Measurements from ENCODE around the gene MTX1.
"Not testable (repeated sequence)": the region's sequence is repeated elsewhere in the genome, so short reads cannot be mapped to it uniquely, and the experiment has no call there.

Gene MTX1, protein sequence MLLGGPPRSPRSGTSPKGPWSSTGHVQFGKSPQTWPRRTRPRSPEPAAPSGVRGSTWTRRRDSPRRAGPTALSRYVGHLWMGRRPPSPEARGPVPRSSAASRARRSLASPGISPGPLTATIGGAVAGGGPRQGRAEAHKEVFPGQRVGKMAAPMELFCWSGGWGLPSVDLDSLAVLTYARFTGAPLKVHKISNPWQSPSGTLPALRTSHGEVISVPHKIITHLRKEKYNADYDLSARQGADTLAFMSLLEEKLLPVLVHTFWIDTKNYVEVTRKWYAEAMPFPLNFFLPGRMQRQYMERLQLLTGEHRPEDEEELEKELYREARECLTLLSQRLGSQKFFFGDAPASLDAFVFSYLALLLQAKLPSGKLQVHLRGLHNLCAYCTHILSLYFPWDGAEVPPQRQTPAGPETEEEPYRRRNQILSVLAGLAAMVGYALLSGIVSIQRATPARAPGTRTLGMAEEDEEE

DNA sequence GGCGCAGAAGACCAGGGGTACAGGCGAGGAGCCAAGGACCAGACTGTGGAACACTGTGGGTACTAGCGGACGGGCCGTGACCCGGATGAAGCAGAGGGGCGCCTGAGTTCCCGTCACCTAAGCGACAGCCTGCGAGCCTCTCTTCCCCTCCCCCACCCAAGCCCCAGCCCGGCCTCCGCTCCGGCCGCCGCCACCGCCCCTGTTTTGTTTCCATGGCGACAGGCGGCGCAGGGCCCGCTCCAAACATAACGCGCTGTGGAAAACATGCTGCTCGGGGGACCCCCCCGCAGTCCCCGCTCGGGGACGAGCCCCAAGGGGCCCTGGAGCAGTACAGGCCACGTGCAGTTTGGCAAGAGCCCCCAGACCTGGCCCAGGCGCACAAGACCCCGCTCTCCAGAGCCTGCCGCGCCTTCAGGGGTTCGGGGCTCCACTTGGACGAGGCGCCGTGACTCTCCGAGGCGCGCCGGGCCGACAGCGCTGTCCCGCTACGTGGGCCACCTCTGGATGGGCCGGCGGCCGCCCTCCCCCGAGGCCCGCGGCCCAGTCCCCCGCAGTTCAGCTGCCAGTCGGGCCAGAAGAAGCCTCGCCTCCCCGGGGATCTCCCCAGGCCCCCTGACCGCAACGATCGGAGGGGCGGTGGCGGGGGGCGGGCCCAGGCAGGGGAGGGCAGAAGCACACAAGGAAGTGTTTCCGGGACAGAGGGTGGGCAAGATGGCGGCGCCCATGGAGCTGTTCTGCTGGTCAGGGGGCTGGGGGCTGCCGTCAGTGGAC lies at the start of gene MTX1:
Gene MTX1 (plus strand): TSS at position 155 of the 771 bp plus-strand sequence. CDS start 110 bp downstream, at position 265.
- in situ Hi-C loops (cut with MboI; ENCODE audit: low pct_unique_long_range_greater_than_20kb, low sequenced_read_pairs): no loop called here
- peak; percentile 74 for DNase-seq

- DNase-seq: no peak
- in situ Hi-C loops (cut with MboI; ENCODE audit: low pct_unique_long_range_greater_than_20kb, low sequenced_read_pairs): no loop called here
Observed at GRCh38 chr1:155158991-155159390, 49.5 kb upstream of the MTX1 start.

DNA sequence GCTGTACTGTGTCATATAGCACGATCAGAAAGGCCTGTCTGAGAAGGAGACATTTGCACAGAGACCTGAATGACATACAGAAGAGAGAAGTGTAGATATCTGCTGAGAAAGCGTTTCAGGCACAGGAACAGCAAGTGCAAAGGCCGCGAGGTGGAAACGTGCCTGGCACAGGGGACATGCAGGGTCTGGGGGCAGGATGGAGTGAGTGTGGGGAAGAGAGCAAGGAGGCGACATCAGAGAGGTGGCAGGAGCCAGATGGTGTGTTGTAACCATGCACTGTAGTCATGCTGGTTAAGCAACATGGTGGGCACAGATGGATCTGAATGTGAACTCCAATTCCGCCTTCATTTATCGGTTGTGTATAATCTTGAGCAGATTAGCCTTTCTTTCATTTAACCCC lies 48.4 kb upstream of the MTX1 start:
- in situ Hi-C loops (cut with MboI; ENCODE audit: low pct_unique_long_range_greater_than_20kb, low sequenced_read_pairs): loop anchor here (10.0 kb wide), 1 partner anchor 75 kb away; no protein-coding TSS in a partner anchor
- no peak for DNase-seq

- in situ Hi-C loops (cut with MboI; ENCODE audit: low pct_unique_long_range_greater_than_20kb, low sequenced_read_pairs): loop anchor here (10.0 kb wide), 1 partner anchor 78 kb away; no protein-coding TSS in a partner anchor
Observed at GRCh38 chr1:155162631-155163030, 45.9 kb upstream of the MTX1 start.

DNA sequence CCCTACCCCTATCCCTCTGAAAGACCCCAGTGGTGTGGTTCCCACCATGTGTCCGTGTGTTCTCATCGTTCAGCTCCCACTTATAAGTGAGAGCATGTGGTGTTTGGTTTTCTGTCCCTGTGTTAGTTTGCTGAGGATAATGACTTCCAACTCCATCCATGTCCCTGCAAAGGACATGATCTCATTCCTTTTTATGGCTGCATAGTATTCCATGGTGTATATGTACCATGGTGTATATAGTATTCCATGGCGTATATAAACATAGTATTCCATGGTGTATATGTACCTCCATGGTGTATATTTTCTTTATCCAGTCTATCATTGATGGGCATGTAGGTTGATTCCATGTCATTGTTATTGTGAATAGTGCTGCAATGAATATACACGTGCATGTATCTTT lies 44.7 kb upstream of the MTX1 start:
- DNase-seq: not testable (repeated sequence)
- in situ Hi-C loops (cut with MboI; ENCODE audit: low pct_unique_long_range_greater_than_20kb, low sequenced_read_pairs): loop anchor here (10.0 kb wide), 1 partner anchor 79 kb away; no protein-coding TSS in a partner anchor

More at GRCh38 chr1:155162631-155163030, 45.9 kb upstream of the MTX1 start:
- DNase-seq: not testable (repeated sequence)

- in situ Hi-C loops (cut with MboI; ENCODE audit: low pct_unique_long_range_greater_than_20kb, low sequenced_read_pairs): loop anchor here (10.0 kb wide), 1 partner anchor 80 kb away; no protein-coding TSS in a partner anchor
- not testable (repeated sequence) for DNase-seq
Observed at GRCh38 chr1:155164625-155165024, 43.9 kb upstream of the MTX1 start.

GRCh38 chr1:155166051-155166470 lies 42.4 kb upstream of the MTX1 start:
- DNase-seq: no peak
- in situ Hi-C loops (cut with MboI; ENCODE audit: low pct_unique_long_range_greater_than_20kb, low sequenced_read_pairs): loop anchor here (10.0 kb wide), 1 partner anchor 81 kb away; no protein-coding TSS in a partner anchor

DNA sequence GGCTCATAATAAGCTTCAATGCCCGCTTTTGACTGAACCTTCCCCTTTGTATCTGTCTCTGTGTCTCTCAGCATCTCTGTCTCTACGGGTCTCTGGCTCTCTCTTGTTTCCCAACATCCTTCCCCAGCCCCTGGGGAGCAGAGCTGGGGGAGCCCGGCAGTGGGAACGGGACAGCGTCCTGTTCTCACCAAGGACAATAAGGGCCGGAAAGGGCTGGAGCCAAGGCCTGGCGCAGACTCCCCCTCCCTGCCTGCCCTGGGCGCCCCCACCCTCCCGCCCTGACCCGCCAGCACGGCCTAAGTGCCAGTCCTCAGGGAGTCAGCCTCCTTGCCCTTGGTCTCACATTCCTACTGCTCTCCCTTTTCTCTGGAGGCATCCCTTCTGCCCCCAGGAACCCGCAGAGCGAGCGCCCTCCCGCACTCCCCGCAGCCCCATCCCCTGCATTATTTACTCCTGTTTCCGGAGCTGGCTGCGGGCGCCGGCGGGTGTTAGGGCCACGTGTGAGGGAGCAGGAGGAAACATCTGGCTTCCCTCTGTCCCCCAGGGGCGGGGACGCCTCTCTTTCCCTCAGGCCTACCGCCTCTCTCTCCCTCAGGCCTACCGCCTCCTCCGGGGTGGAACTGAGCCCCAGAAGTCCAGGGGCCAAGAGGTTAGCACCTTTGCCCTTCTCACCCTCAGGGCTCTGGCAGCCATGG lies 41.9 kb upstream of the MTX1 start:
- in situ Hi-C loops (cut with MboI; ENCODE audit: low pct_unique_long_range_greater_than_20kb, low sequenced_read_pairs): loop anchor here (10.0 kb wide), 1 partner anchor 82 kb away; no protein-coding TSS in a partner anchor
- DNase-seq: peak; percentile 93

DNA sequence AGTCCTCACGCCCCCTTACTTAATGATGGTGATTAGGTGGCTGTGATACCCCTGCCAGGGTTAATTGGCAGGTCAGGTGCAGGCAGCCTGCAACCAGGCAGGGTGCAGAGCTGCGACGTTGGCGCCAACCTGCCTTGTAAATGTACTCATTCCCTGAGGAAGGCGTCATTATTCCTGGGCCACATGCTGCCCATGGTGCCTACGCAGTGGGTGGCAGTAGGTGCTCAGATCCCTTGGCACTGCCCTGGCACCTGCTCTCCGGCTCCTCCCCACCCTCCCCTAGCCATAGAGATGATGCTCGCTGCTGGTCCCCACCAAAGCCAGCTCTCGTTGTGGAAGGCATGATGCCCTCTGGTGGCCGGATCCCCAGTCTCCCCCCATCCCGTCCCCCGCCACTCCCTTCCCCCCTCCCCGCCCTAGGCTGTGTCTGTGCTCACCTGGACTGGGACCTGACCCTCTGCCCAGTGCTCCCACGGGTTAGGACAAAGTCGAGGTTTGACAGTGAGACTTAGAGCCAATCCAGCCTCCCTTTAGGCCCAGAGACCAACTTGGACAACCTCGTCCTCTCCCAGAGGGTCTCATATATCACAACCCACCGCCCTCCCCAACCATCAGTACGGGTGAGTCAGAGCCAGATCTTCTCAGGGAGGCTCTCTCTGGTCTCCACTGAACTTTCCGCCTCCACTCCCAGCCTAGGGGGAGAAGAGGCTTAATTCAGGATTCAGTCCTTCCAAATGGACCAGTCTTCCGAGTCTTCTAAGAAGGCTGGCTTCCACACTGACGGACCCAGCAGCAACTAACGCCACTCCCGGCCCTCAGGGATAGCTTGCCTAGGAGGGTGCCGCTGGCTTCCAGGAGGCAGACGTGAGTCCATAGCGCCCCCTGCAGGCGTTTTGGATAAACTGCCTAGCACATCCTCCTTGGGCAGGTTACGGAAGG lies 41.1 kb upstream of the MTX1 start:
- in situ Hi-C loops (cut with MboI; ENCODE audit: low pct_unique_long_range_greater_than_20kb, low sequenced_read_pairs): loop anchor here (10.0 kb wide), 1 partner anchor 83 kb away; no protein-coding TSS in a partner anchor
- peak; percentile 91 for DNase-seq

- in situ Hi-C loops (cut with MboI; ENCODE audit: low pct_unique_long_range_greater_than_20kb, low sequenced_read_pairs): loop anchor here (10.0 kb wide), 1 partner anchor 83 kb away; no protein-coding TSS in a partner anchor
- DNase-seq: not testable (repeated sequence)
Observed at GRCh38 chr1:155168105-155168445, 40.4 kb upstream of the MTX1 start.

GRCh38 chr1:155168456-155169210 lies 39.9 kb upstream of the MTX1 start:
- in situ Hi-C loops (cut with MboI; ENCODE audit: low pct_unique_long_range_greater_than_20kb, low sequenced_read_pairs): loop anchor here (10.0 kb wide), 1 partner anchor 84 kb away; no protein-coding TSS in a partner anchor
- DNase-seq: no peak

DNA sequence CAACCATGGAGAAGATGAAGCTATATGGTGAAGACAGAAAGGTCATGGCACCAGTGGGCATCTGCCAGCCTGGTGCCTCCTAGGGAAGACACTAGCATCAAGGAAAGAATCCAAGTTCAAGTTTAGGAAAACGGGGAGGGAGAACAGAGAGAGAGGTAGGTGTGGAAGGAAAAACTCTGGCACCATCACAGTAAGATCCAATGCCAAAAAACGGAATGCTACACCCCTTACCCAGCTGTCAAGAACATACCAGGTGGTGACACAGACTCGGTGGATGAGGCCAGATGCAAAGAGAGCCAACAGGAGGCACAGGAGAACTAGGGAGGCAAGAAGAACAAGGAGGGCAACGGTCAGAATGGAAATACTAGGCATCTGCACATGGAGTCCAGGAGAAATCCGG lies 39.0 kb upstream of the MTX1 start:
- DNase-seq: no peak
- in situ Hi-C loops (cut with MboI; ENCODE audit: low pct_unique_long_range_greater_than_20kb, low sequenced_read_pairs): loop anchor here (10.0 kb wide), 1 partner anchor 85 kb away; no protein-coding TSS in a partner anchor

- in situ Hi-C loops (cut with MboI; ENCODE audit: low pct_unique_long_range_greater_than_20kb, low sequenced_read_pairs): no loop called here
- DNase-seq: no peak
Observed at GRCh38 chr1:155170101-155170785, 38.3 kb upstream of the MTX1 start.

- no peak for DNase-seq
- in situ Hi-C loops (cut with MboI; ENCODE audit: low pct_unique_long_range_greater_than_20kb, low sequenced_read_pairs): no loop called here
Observed at GRCh38 chr1:155170806-155171205, 37.7 kb upstream of the MTX1 start.

GRCh38 chr1:155171836-155172731 lies 36.4 kb upstream of the MTX1 start:
- in situ Hi-C loops (cut with MboI; ENCODE audit: low pct_unique_long_range_greater_than_20kb, low sequenced_read_pairs): no loop called here
- DNase-seq: no peak
